GM18873 (cell line): Measurements from ENCODE around the gene BMP10.

Source experiments
- ATAC-seq: cut with Tn5 transposase; IDR thresholded peaks from one replicate; pipeline ENCODE4 v1.9.1; 2021; ENCODE audit warnings: mild to moderate bottlenecking, moderate library complexity, moderate number of reproducible peaks; ENCODE audit not compliant: unreplicated experiment, low FRiP score

BMP10 gene

GRCh38 chr2:68871159-68871764 lies at the start of gene BMP10:
TSS of gene BMP10 (minus strand) at chr2:68871397. CDS start at chr2:68871358, 39 bp downstream.
- ATAC-seq = no peak

- ATAC-seq = no peak
These were observed 49.4 kb upstream of the BMP10 start for GRCh38 chr2:68920481-68921170.

- no peak for ATAC-seq
These were observed 47.3 kb upstream of the BMP10 start for GRCh38 chr2:68918497-68918896.

GRCh38 chr2:68917034-68917718 lies 46.0 kb upstream of the BMP10 start:
- no peak for ATAC-seq

GRCh38 chr2:68916226-68916625 lies 45.0 kb upstream of the BMP10 start:
- no peak for ATAC-seq

GRCh38 chr2:68915393-68915792 lies 44.2 kb upstream of the BMP10 start:
- ATAC-seq = no peak

GRCh38 chr2:68913359-68913758 lies 42.2 kb upstream of the BMP10 start:
- ATAC-seq = no peak

- no peak for ATAC-seq
These were observed 41.5 kb upstream of the BMP10 start for GRCh38 chr2:68912732-68913131.

GRCh38 chr2:68912111-68912510 lies 40.9 kb upstream of the BMP10 start:
- ATAC-seq = no peak

GRCh38 chr2:68911709-68912108 lies 40.5 kb upstream of the BMP10 start:
- no peak for ATAC-seq

GRCh38 chr2:68911246-68911645 lies 40.0 kb upstream of the BMP10 start:
- ATAC-seq = no peak

GRCh38 chr2:68909793-68910674 lies 38.8 kb upstream of the BMP10 start:
- ATAC-seq = peak; percentile 39

- peak; percentile 94 for ATAC-seq
These were observed 37.3 kb upstream of the BMP10 start for GRCh38 chr2:68908392-68908970.

- ATAC-seq = no peak
These were observed 36.7 kb upstream of the BMP10 start for GRCh38 chr2:68907920-68908253.

- ATAC-seq = no peak
These were observed 36.2 kb upstream of the BMP10 start for GRCh38 chr2:68907232-68907919.

- ATAC-seq = no peak
These were observed 35.5 kb upstream of the BMP10 start for GRCh38 chr2:68906716-68907115.

- no peak for ATAC-seq
These were observed 33.9 kb upstream of the BMP10 start for GRCh38 chr2:68905116-68905515.

GRCh38 chr2:68901561-68901960 lies 30.4 kb upstream of the BMP10 start:
- no peak for ATAC-seq

- no peak for ATAC-seq
These were observed 30.0 kb upstream of the BMP10 start for GRCh38 chr2:68901199-68901514.
